DMS153 treated with DMSO at 0.1 percent for 48 hours (cell line): ENCODE results near the gene IL37.
A peak's percentile ranks its signal among the peaks of the same experiment; 100 is the strongest.
"Not testable (repeated sequence)": the region's sequence is repeated elsewhere in the genome, so short reads cannot be mapped to it uniquely, and the experiment has no call there.

Experiments
- DNase-seq: peaks from one replicate; lab custom pipeline; 2025; ENCODE audit not compliant: unreplicated experiment; lab: John Stamatoyannopoulos, UW

IL37 gene

DNA sequence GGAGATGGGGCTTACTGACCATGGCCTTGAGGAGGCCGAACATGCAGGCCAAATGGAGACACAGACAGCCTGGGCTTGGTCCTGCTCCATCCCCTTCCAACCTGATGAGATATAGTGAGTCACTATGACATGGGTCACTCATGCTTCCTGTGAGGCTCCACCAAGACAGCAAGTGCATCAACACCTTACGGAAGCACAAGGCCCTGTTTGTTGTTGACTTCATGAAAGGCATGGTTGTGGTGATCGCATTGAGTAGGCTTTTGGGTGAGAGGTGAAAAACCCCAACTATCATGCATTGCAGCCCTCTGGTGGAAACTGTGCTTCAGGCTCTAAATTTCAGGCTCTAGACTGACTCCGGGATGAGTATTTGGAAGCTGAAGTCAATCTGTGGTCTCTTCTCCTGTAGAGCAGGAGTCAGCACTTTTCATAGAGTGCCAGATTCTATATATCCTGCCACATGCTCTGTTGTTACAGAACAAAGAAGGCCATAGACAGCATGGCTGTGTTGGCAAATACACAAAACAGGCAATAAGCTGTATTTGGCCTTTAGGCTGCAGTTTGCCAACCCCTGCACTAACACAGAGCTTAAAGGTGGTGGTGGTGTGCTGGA lies 10.1 kb downstream of the IL37 start:
- no peak for DNase-seq

- DNase-seq, result no peak
These were observed 11.0 kb downstream of the IL37 start for GRCh38 chr2:112921982-112922381.

- no peak for DNase-seq
These were observed 12.4 kb downstream of the IL37 start for GRCh38 chr2:112923237-112923966.

GRCh38 chr2:112923967-112924338 lies 13.0 kb downstream of the IL37 start:
- DNase-seq, result no peak

DNA sequence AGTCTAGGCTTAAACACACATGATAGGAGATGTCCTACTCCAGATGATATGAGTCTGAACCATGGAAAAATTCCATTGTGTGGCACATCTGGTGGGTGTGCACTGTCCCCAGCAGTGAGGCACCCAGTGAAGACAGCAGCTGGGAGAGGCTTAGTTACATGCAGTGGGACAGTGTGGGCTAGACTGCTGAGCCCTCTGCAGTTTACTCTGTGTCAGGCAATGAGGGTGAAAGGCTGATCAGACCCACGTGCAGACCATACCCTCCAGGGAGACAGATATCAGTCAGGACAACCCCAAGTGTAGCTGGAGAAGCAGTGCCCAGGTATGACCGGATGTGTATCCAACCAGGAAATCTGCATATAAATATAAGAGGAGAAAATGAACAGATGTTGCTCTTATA lies 13.4 kb downstream of the IL37 start:
- no peak for DNase-seq

DNA sequence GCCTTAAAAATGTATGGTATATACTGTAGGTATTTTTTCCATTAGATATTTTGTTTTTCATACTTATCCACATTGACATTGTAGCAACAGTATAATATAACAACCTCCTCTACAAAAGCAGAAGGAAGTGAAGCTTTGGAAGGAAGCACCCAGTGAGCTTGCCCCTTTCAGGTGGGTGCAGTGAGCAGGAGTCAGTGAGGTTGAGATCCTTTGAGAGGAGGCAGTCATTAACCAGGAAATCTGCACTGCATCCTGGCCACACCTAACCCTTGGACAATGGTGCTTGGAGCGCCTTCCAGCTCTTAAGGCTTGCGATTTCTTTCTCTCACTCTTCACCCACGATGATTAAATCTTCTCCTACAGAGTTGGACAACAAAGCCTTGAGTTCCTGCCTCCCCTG lies 13.9 kb downstream of the IL37 start:
- DNase-seq, result no peak

DNA sequence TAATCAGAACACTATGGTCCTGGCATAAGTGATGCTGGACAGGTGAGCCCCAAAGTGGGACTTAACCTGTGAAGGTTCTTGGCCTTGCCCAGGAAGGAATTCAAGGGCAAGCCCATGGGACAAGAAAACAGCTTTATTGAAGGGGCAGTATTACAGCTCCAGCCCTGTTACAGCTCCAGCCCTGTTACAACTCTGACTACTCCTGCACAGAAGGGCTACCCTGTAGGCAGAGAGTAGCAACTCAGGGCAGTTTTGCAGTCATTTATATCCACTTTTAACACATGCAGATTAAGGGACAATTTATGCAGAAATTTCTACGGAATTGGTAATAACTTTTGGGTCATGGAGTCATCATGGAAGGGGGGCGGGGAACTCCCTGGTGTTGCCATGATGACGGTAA lies 15.7 kb downstream of the IL37 start:
- no peak for DNase-seq

DNA sequence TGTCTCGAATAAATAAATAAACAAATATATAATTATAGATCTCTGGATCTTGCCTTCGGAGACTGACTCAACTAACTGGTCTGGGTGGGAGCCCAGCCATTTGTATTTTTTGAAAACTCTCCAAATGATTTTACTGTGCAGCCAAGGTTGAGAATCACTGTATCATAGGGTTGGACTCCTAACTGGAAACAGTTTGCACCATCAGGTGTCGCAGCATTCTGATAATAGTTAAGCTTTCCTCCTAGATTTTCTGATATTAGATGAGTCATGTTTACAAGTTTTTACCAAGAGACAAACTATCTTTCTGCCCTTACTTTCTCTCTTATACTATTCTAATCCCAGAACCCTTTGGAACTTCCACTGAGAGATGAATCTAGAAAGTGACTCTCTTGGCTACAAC lies 16.8 kb downstream of the IL37 start:
- DNase-seq, result no peak

- DNase-seq, result no peak
These were observed 22.3 kb downstream of the IL37 start for GRCh38 chr2:112933261-112933660.

GRCh38 chr2:112934117-112934516 lies 23.2 kb downstream of the IL37 start:
- DNase-seq, result not testable (repeated sequence)

DNA sequence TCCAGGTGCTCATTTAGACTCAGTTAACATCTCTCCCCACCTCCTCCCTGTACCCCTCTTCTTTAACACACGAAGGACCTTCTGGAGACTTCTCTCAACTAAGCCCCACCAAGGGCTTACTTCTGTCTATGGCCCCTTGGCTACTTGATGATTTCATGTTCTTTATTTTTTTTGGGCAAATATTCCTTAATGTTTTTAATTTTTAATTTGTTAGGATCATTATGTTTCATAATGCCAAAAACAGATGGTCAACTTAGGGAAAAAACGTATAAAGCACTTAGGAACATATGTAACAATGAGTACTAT lies 25.9 kb downstream of the IL37 start:
- no peak for DNase-seq

DNA sequence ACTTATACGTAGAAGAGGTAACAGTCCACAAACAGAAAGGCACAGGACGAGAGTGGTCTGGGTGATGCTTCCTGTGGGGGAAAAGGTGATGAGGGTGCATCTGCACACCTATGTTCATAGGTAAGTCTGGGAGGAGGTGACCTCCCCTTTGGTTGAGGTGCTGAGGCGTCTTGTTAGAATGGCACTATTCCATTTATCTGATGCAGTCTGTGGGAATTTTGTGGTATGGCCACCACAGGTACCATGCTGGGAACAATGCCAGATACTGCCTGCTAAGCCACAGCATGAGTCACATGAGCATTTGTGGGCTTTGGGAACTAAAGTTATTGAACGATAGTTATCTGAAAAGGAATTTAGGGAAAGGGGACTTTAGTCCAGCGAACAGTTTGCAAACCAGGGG lies 27.9 kb downstream of the IL37 start:
- DNase-seq, result no peak

DNA sequence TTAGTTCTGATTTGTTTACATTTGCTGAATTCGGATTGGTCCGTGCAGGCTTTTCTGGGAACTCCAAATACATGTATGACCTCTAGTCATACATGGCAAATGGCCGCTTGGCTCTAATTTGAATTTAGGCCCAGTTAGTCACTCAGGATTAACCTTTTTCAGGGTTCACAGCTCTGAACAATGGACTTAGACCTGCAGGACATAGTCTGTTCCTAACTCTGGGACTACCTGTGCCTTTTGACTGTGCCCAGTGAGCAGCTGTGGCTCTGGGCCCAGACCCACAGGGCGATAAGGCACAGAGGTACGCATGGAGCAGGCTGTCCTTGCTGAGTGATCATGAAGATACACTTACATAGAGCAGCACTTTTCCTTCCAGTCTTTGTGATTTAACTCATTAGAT lies 28.5 kb downstream of the IL37 start:
- DNase-seq, result no peak

GRCh38 chr2:112940859-112941625 lies 30.1 kb downstream of the IL37 start:
- DNase-seq, result no peak

GRCh38 chr2:112941753-112942653 lies 31.0 kb downstream of the IL37 start:
- peak; percentile 51 for DNase-seq

GRCh38 chr2:112942654-112943002 lies 31.7 kb downstream of the IL37 start:
- DNase-seq, result no peak

DNA sequence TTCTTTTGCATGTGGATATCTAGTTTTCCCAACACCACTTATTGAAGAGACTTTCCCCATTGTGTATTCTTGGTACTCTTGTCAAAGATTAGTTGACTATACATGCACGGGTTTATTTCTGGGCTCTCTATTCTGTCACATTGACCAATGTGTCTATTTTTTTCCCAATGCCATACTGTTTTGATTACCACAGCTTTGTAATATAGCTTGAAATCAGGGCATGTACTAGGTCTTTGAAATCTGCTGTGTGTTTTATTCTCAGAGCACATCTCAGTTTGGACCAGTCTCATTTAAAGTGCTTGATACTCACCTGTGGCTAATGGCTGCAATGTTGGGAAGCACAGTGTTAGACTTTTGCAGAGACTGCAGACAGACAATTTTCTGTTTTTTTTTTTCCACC lies 34.0 kb downstream of the IL37 start:
- no peak for DNase-seq

GRCh38 chr2:112946086-112946485 lies 35.1 kb downstream of the IL37 start:
- no peak for DNase-seq

DNA sequence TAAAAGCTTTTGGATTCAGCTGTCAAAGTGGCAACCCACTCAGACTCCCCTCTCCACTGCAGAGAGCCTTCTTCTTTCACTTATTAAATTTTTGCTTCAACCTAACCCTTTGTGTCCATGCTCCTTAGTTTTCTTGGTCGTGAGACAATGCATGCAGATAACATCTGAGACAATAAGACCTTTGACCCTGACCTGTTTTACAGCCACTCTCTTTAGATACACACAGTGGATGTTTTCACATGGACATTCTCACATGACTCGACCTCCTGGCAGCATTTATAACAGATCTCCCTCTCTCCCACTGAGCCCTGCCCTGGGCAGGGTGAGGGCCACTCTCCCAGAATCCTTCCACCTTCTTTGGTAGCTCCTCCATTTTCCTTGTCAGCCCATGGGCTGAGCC lies 36.4 kb downstream of the IL37 start:
- DNase-seq, result no peak

GRCh38 chr2:112949456-112949855 lies 38.5 kb downstream of the IL37 start:
- DNase-seq, result no peak

DNA sequence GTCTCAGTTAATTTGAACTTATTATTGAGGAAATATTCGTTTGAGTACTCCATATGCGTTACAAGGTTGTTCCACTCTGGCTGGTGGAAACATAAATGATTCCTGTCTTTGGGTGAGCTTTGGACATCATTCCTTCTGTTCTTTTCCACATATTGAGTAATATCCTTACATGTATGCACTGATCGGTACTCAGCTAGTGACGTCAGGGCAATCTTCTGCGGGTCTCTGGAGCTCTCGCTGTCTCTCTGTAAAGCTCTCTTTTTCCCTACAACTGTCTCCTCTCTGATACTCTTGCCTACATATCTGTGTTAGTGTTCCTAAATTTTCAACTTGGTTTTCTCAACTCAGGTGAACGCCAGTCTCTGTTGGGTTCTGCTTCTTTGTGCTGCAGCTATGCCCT lies 43.4 kb downstream of the IL37 start:
- no peak for DNase-seq

GRCh38 chr2:112957511-112957910 lies 46.5 kb downstream of the IL37 start:
- DNase-seq, result no peak
